Daoy (cell line): ENCODE results near the gene RPP30. TPM values are rescaled to one million over a fixed set of nuclear protein-coding genes. Genes with fewer than 3 reads are reported as not detected.
A peak's percentile ranks its signal among the peaks of the same experiment; 100 is the strongest.

Source experiments
- DNase-seq: peaks from one replicate; pipeline ENCODE4 v3.0.0-alpha.2; 2015; ENCODE audit warnings: low read depth
- total RNA-seq: library from RNA; depleted of rRNA; stranded (reverse); fragments of >200 nt; shearing (Covaris generic); gene quantifications from 2 replicates; pipeline ENCODE4 v1.2.3, GENCODE V29; 2014

The RPP30 gene
- total RNA-seq, 1 experiment from 2014 or later = 76.5 TPM

DNA sequence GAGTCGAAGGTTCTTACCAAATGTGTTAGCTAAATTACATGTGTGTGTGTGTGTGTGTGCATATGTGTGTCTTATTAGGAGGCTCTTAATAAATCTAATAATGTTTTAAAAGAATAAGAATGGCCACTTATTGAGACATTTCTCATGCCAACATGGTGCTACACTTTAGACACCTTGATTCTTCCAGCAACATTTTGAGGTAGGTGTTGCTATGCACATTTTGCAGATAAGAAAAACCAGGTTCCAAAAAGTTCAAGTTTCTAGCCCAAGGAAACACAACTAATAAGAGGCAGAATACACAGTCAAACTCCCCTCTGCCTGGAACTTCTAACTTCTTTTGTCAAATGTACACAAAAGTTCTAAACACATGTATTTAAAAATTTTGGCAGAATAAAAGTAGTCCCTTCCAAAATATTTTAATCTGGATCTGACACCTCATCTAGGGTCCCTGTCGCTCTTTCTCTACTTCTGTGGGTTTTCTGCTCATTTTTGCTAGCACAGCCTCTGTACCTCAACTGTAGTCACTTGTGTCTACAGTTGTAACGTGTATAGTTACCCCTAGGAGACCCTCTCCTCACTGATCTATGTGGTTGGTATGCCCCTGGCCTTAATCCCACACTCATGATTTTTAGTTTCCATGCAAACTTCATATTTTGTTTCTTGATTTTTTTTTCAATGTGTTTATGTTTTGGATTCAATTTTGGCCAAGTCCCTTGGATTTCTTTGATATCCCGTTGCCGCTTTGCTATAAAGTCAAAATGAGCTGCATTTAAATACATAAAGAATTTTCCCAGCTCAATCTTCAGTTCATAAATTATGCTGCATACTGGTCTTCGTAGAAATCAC, 44.8 kb downstream of the RPP30 start:
- DNase-seq = no peak

DNA sequence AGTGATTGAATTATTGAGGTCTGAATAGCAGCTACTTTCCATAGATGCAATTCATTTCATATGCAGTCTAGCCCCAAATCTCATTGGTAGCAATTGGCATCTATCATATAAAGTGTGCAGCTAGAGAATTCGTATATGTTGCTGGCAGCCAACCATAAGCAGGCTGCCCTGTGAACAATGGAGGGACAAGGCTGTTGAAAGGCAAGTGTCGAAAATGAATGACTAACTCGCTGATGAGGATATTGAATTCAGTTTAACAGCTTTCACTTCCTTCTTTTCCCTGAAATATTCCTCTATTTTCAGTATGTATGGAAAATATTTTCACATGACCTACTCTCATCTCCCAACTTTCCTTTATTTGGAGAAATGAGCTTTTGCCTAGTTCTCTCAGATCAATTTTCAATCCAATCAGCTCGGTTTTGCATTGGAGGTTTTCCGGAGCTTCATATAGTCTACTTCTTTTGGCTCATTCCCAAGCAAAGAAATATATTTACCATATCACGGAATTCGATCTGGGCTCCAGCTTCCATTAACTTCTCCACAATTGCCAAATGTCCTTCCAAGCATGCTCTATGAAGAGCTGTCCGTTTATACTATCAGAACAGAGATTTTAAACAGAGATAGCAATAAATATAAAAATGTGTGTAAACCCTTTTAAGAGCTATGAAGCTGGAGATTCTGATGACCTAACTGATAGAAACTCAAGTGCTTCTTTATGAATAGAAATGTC, 45.6 kb downstream of the RPP30 start:
- no peak for DNase-seq

DNA sequence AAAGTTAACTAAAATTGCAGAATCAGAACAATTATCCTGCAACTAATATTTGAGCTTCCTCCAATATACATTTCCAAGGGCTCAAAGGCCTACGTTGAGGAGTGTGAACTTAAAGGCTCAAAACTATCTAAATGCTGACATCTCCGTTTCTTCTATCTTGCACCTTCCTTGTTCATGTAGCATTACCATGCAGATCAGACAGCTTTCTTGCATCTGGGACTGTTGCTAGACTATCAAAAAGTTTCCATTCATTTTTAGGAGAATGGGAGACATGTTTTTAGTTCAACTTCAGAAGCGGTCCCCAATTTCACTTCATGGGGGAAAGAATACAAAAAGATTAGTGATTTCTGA, 46.2 kb downstream of the RPP30 start:
- DNase-seq = no peak

DNA sequence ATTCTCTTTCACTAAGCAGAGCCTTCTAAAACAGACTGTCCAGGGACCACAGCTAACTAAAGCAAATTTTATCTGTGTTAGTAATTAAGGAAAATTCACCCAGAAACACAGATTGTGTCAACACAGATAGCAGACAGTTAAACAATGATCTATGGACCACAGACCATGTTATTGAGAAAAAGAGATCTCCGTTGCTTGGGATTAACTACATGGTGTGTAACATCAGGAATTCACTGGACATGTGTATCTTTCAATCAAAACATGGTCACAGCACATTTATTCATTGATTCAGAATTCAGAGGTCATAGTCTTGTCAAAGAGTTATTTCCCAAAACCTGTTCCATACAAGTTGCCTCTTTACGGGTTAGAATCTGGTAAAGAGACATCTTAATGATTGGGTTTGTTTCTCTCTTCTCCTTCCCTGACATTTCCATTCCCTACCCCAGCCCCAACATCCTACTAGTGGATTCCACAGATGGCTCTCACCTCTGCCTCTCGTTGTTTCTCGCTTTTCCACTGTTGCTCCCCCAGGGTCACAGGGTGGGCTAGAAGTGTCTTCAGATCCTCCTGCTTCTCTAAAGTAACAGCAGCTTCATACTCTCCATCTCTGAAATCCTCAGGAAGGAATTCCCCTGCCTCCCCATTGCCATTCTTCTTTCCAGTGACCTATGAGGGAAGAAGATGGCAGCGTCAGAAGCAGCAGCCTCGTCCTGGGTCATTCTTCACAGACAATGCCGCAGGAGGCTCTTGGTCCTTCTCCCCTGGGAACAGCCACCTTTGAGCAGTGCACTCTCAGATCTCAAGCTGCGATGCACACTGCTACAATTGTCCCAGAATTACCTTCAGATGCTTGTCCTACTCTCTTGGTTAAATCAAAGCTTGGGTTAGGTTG, 48.2 kb downstream of the RPP30 start:
- peak; percentile 21 for DNase-seq

DNA sequence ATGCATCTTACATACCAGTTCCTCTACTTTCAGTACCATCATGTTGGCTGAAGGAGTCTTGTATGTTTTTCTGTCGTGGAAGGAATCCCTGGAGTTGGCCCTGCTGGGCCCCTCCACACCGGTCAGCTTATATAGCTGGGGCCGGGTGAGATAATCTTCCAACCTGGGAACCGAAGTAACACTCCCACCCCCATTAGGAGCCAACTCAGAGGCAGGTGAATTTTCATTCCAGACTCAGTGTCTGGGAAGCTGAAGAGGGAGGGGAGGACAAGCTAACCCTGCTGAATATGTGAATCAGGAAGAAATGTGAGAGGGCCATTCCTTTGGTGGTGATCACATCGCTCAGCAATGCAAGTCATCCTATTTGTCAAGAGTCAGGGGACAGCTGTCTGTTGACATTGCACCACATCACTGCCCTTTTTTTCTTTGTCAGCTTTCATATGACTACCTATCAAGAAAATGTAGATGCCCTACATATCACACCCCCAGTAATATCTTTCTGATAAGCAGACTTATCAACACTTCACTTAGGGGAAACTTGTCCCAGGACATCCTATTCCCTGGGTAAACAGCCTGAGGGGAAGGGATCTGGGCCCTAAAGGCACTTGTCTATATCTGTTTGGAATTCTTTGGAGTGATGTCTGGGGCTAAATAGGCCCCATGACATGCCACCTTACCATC, 49.4 kb downstream of the RPP30 start, which contains the start of gene ANKRD1:
TSS of gene ANKRD1 (minus strand) at position 102 of the 681 bp plus-strand sequence. CDS start at position 42, 60 bp downstream.
- peak; percentile 93 for DNase-seq

DNA sequence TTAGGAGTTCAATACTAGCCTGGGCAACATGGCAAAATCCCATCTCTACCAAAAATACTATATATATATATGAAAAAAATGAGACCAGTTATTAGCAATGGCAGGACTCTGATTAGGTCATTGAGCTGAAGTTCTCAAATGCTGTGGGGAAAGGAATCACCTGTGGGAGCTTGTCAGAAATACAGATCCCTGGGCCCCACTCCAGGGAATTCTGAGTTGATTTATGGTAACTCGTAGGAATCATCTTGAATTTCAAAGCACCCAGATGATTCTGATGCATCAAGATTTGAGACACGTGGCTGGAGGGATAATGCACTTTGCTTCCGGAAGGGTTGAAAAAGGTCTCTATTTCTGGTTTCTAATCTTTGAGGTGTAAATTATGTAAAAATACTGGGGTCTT, 50.1 kb downstream of the RPP30 start:
- no peak for DNase-seq

DNA sequence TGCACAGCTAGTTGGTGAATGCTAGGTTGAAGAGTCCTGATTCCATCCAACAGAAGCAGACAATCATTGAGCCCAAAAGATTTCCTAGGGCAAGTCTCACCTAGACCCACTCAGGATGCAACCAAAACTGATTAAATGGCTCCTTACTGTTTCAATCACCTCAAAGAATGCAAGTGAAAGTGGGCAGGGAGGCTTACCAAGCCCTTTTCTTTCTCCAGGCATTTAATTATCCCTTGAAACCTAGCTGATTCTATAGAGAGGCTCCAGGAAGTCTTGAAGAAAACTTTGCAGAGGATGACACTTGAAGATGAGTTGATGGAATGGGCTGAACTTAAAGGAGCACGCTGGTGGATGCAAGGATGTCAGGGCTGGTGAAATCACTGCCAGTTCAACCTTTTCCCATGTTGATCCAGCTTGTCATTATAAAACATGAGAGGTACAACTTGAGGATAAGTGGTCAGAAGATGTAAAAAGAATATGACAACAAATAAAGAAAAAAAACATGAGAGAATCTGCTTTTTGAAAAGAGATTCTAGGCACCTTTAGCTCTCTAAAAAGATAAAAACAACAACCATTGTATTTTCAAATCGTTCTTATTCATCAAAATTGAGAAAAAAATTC, 51.4 kb downstream of the RPP30 start:
- no peak for DNase-seq

DNA sequence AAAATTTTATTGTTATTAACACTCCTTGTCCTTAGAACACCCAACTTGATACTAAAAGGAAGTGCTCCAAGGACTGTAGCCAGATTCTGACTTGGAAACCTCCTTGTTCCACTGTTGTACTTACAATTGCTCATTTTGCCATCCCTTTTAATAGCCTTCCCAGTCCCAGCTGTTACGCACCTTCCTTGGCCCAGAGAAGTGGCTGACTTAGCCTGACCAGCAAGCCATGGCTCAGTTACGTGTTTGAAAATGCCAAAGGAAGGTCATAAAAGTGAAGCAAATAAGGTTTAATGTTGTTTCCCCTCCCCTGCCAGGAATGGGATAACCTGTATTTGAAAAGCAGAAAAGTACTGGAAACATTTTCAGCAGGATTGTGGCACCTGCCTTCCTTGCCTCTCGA, 52.8 kb downstream of the RPP30 start:
- no peak for DNase-seq

DNA sequence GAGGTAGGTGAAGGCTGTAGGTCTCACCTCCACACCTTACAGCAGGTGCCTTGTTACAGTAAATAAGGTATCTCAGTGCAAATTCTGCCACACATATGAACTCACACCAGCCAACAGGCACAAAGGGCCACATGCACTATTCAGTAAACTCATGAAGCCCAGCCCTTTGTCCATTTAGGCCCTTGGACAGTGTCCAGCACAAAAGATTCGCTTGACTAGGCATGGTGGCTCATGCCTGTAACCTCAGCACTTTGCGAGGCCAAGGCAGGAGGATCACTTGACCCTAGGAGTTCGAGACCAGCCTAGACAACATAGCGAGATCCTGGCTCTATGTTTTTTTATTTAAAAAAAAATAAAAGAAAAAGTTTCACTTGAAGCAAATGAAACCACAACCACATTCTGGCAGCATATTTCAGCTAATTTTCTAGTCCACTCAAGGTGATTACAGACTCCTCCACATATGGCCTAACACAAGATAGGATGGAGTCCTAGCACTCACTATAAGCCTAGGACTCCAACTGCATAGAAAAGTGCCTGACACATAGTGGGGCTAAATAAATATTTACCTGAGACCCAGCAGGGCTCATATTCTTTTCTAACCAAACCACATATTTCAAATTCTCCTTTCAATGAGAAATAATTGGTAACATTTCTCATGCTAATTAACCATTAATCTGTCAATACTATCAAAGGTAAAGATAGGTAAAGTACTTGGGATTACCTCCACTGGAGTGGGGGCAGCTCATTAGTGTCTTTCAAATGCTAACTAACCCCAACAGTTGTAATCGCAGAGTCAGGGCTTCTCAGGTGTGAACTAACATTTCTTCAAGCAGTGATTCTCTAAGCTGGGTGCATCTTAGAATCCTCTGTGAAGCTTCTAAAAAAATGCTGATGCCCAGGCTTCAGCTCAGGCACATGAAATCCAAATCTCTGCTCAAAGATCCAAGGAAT, 53.6 kb downstream of the RPP30 start:
- DNase-seq = no peak

DNA sequence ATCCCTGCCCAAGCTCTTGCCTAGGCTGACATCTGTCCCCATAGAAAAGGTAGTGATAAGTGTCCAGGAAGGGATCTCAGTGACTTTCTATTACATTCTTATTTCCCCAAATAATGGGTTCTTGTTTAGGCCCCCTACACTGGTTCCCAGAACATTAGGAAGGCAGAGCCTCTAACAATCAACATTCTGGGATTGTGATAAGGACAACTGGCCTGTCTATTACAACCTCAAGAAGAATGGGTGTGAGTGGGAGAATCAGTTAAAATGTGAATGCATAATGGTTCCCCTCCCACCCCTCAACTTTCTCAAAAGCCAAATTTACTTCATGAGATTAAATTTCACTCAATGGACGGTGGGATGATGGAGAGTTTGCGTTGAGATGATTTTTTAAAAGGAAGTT, 55.5 kb downstream of the RPP30 start:
- no peak for DNase-seq

DNA sequence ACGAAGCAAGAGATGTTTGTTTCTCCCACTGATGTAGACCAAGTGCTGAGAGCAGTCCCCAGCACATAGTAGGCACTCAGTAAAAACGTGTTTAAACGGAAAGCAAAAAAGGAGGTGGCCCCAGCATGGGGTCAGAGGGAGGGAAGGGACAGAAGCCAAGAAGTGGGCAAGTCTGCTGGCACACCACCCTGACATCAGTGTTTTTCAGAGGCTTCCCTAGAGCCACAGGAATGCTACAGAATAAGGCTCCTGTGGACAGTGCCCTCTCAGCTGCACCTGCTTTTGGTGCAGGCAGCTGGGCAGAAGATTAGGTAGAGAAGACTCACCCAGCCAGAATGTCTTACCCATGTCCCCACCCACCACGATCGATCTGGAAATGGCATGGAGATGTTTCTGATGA, 57.4 kb downstream of the RPP30 start:
- DNase-seq = no peak

DNA sequence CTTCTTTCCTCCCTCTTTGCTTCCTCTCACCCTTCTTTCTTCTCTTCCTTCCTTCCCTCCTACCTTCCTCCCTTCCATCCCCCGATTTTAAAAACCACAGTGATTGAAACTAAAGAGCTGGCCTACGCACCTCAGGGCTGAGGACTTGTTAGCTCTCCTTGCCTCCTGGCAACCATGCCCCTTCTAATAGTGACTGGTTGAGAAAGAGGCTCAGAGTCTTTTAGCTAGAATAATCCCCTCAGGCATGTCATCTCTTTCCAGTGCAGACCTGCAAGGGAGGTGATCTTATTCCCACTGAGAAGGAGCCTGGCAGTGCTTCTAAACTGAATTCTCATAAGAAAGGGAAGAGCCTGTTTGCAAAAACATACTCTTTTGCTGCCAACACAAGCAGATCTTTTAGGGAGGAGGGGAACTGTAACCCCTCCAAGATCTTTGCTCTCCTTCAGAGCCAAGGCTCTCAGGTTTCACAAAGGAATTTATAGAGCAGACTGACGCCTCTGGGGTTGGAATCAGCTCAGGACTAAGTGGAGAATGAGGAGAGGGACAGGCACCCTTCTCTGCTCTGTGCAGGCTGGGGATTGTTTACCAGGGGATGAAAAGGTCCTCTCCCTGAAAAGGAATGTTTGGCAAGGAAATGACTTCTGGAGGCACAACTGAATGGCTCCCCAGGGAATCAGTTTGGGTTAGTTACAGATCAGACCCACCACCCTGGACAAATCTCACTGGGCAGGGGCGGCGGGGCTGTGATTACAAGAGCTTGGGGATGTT, 58.5 kb downstream of the RPP30 start:
- DNase-seq = peak; percentile 75

DNA sequence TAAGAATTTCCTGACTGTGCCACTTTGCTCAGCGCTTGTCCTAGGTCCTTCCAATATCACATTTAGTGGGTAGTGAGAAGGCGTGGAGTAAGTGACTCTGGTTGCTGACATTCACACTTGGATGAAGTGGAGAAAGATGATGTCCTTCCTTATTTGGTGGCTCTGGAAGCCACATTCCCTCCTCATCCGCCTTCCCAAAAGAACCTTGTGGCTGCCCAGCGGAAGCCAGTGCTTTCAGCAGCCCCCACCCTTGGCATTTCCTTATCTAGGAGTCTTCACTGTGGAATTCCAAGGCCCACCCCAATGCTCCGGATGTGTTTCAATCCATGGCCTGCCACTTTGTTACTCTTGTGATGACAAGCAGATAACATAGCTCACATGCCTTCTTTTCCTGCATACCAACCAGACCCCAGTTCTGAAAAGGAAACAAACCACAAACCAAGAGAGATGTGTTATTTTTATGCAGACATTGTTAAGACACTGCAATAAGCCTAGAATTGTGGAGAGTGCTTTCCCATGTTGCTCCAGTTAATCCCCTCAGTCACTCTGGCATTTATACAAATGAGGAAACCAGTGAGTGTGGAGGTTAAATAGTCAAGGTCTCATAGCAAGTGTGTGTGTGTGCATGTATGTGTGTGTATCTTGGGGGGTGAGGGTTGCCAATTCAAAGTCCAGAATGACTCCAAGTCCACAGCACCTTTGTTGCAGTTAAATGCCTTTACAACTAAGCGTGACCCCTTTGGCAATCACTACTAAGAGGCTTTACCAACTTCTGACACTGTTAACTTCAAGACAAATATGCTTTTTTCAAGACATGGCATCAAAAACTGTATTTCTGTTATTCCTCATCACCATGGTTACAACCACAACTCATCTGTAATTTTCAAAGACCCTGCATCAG, 59.4 kb downstream of the RPP30 start:
- peak; percentile 93 for DNase-seq

DNA sequence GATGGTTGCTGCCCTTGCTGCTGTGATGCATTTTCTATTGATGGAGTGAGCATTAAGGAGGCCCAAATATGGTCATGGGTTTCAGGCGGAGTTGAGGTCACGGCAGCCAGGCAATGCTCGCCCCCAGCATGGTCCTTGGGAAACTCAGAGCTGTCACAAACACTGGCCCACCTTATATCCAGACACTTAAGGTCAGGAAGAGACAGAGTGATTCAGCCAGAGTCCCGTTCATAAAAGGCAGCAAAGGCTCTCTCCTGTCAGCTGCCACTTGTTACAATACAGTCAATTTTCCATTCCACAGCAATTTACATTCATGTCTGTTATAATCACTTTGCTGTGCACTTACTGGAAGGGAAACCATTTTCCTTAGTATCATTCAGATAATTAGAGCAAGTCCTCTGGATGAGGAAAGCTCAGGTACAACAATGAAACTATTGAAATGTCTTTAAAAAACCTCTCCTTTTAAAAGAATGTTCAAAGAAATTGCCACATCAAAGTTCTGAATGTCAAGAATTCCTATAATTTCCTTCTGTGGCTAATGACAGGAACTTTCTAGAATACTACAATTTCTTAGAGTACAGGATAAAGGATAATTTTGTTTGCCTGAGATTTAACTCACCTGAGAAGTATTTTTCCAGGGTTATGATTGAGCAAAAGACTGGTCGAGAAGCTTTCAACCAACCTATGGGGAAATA, 64.0 kb downstream of the RPP30 start:
- DNase-seq = no peak

DNA sequence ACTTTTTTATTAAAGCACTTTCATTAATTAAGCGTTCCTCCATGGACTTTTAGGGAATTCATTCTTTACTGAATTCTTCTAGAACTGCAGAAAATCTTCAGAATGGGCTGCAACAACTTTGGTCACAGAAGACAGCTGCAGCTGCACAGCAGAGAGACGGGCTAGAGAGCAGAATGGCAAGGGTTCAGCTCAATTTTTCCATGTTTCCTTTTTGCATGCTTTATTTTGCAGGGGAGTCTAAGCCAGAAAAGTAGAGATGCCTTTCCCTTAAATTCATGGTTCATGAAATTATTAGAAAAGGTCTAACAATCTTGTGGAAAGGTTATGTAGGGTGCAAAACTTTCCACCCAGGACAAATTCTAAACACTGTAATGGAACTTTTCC, 64.5 kb downstream of the RPP30 start:
- no peak for DNase-seq

DNA sequence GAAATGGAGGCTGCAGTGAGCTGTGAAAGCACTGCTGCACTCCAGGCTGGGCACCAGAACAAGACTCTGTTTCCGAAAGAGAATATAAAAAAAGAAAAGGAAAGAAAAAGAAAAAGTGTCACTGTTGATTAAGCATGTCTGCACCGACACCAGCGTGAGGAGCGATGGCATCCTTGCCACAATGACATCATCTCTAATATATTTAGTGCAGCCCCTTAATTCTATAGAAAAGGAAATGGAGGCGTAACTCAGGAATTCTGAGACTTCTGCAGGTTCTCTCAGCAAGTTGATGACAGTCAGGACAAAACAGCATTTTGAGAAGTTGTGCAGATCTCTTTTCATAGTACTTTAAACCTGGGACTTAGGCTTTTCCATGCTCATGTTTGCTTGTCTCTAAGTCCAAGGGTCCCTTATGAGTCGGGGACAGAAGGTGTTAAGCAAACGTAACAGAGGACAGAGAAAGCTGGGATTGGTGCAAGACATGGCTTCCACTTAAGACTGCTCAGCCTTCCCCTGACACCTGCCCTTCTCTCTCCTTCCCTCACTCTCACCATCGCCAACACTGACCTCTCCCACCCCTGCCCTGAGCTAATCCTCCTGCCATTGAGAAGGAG, 66.0 kb downstream of the RPP30 start:
- peak; percentile 13 for DNase-seq

DNA sequence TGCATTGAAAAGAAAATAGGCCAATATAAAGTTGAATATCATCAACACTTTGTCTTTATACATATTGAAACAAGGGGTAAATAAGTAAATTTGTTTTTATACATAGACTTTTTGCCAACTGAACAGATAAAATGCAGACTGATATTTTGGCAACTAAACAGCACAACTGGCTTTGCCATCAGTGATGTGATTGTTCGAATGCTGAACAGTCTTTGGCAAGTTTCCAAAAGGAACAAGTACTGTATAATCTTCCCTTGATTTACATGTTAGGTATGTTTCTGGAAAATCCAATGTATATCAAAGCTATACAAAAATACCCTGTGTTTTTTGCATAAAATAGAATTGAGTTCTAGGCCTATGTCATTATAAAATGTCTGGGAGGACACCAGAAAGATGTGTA, 67.3 kb downstream of the RPP30 start:
- no peak for DNase-seq
